HepG2 (cell line): ENCODE data around the gene PDCD11. TPM values are rescaled to one million over a fixed set of nuclear protein-coding genes. Genes with fewer than 3 reads are reported as not detected.

Experiments used
- ATAC-seq: fragments of 200-7000 bp; cut with Tn5 transposase; 3 replicates; pipeline ENCODE4 v1.9.1; 2020; ENCODE audit warnings: mild to moderate bottlenecking, moderate library complexity
- BruUV-seq: library from RNA; stranded (reverse); fragments of 400-500 nt; replicated peaks from 2 replicates; lab custom pipeline; 2021; lab: Mats Ljungman, UMichigan
- CTCF ChIA-PET: fragments of 300-600 bp; formaldehyde crosslinking; extraction: SDS; loops from one replicate; lab custom pipeline; 2021; ENCODE audit warnings: low total read pairs, inconsistent platforms, low intra/inter-chr PET ratio; lab: Yijun Ruan, JAX
- POLR2A ChIA-PET: fragments of 350-600 bp; sonication (Branson Sonifier 250); formaldehyde crosslinking; loops from one replicate; lab custom pipeline; 2020; ENCODE audit warnings: antibody characterized with exemption, inconsistent platforms; lab: Yijun Ruan, JAX
- DNase-seq: peaks from one replicate; pipeline ENCODE4 v3.0.0-alpha.2; 2015; ENCODE audit warnings: low spot score
- FAIRE-seq: peaks from 3 replicates; lab custom pipeline; 2011; peaks lifted over from hg19 to GRCh38; lab: Jason Lieb, UNC
- H2AFZ ChIP-seq: one replicate; pipeline ENCODE4 v1.6.1; 2011; ENCODE audit warnings: low read length, inconsistent platforms
- H3K27ac ChIP-seq: fragments of 300-600 bp; 3 replicates; pipeline ENCODE4 v1.8.0; 2011; ENCODE audit warnings: mixed run types, mild to moderate bottlenecking, mixed read lengths, low read length, inconsistent platforms; ENCODE audit not compliant: insufficient read depth; ENCODE audit errors: extremely low read length
- H3K27me3 ChIP-seq, 2 experiments: fragments of 200-600 bp in 1 of 2; 2 replicates in 1 of 2; 3 replicates in 1 of 2; pipeline versions ENCODE4 v1.6.0 to v1.8.0; 2011; ENCODE audit warnings: low read length in 2 of 2, mild to moderate bottlenecking in 2 of 2, moderate library complexity in 2 of 2, inconsistent platforms in 1 of 2; ENCODE audit not compliant: insufficient read depth in 2 of 2, control insufficient read depth in 1 of 2
- H3K36me3 ChIP-seq, 2 experiments: fragments of 200-600 bp in 1 of 2; replicated peaks in 1 of 2; 2 replicates in 1 of 2; 3 replicates in 1 of 2; pipeline versions ENCODE4 v1.5.1 to v1.8.0; 2011; ENCODE audit warnings: low read length in 2 of 2, inconsistent platforms in 1 of 2; ENCODE audit not compliant: insufficient read depth in 2 of 2, control insufficient read depth in 1 of 2
- H3K4me1 ChIP-seq: 2 replicates; pipeline ENCODE4 v1.5.1; 2012; ENCODE audit warnings: low read length, inconsistent platforms; ENCODE audit not compliant: insufficient read depth
- H3K4me2 ChIP-seq: 2 replicates; pipeline ENCODE4 v1.6.0; 2011; ENCODE audit warnings: low read depth, low read length, inconsistent platforms
- H3K4me3 ChIP-seq, 3 experiments: fragments of 200-600 bp in 1 of 3; sonication (generic), shearing (Covaris generic) in 1 of 3; replicated peaks in 1 of 3; 2 replicates each; pipeline ENCODE4 v1.5.1; 2011 to 2016; ENCODE audit warnings: low read length in 3 of 3, inconsistent platforms in 2 of 3, low read depth in 2 of 3, mild to moderate bottlenecking in 2 of 3, control low read depth in 1 of 3, mixed read lengths in 1 of 3; ENCODE audit not compliant: insufficient read depth in 1 of 3
- H3K79me2 ChIP-seq: one replicate; pipeline ENCODE4 v1.6.1; 2011; ENCODE audit warnings: low read length, inconsistent platforms; ENCODE audit not compliant: insufficient read depth
- H3K9ac ChIP-seq: 2 replicates; pipeline ENCODE4 v1.6.0; 2011; ENCODE audit warnings: mild to moderate bottlenecking, low read depth, low read length, inconsistent platforms; ENCODE audit not compliant: insufficient read depth
- H3K9me3 ChIP-seq: 2 replicates; pipeline ENCODE4 v1.5.1; 2012; ENCODE audit warnings: mild to moderate bottlenecking, low read length
- H4K20me1 ChIP-seq: 2 replicates; pipeline ENCODE4 v1.6.0; 2011; ENCODE audit warnings: inconsistent platforms, mild to moderate bottlenecking, low read length, moderate library complexity; ENCODE audit not compliant: insufficient read depth
- AGO2 ChIP-seq: fragments of 200-400 bp; formaldehyde crosslinking; optimal IDR thresholded peaks from 2 replicates; pipeline ENCODE3; 2017; ENCODE audit warnings: mild to moderate bottlenecking, low read depth, low read length, moderate library complexity
- EHMT2 ChIP-seq: fragments of 200-600 bp; sonication (generic); IDR thresholded peaks from 2 replicates; pipeline ENCODE4 v1.7.0; 2017; ENCODE audit warnings: antibody characterized with exemption, low read depth, low read length, borderline replicate concordance
- FOXM1 ChIP-seq: sonication (generic); formaldehyde crosslinking; IDR thresholded peaks from 2 replicates; pipeline ENCODE4 v1.5.0; 2020; ENCODE audit warnings: missing genetic modification reagents
- KDM1A ChIP-seq: IDR thresholded peaks from 2 replicates; pipeline ENCODE4 v1.6.1; 2016; ENCODE audit warnings: missing compliant biosample characterization
- MAFG ChIP-seq: sonication (generic); formaldehyde crosslinking; IDR thresholded peaks from 2 replicates; pipeline ENCODE4 v1.5.1; 2020; ENCODE audit warnings: mild to moderate bottlenecking, missing genetic modification reagents
- SIN3B ChIP-seq: fragments of 150-350 bp; IDR thresholded peaks from 2 replicates; pipeline ENCODE4 v1.6.1; 2014; ENCODE audit warnings: low read length
- ZNF607 ChIP-seq: sonication (generic); formaldehyde crosslinking; IDR thresholded peaks from 2 replicates; pipeline ENCODE4 v1.5.1; 2020; ENCODE audit warnings: missing genetic modification reagents, mild to moderate bottlenecking, borderline replicate concordance
- ZNF704 ChIP-seq: sonication (generic); formaldehyde crosslinking; IDR thresholded peaks from 2 replicates; pipeline ENCODE4 v1.8.1; 2023; ENCODE audit warnings: mild to moderate bottlenecking, inconsistent platforms, moderate library complexity, missing genetic modification reagents, borderline replicate concordance
- WGBS: methylation state at CpG from one replicate; pipeline ENCODE4 v1.1.6; 2017; ENCODE audit warnings: low lambda C conversion rate; 5-methylcytosine and 5-hydroxymethylcytosine counted together
- in situ Hi-C: cut with HindIII; loops from 2 replicates; pipeline ENCODE4 v1.10.0; 2017; ENCODE audit warnings: low pct_unique_long_range_greater_than_20kb; ENCODE audit not compliant: extremely low pct_ligation_motif_present
- intact Hi-C: fragments of 100-400 bp; cut with micrococcal nuclease; formaldehyde crosslinking; loops from one replicate; pipeline ENCODE4 v1.10.0; 2022; ENCODE audit not compliant: unreplicated experiment
- polyA plus RNA-seq, 8 experiments: library from polyadenylated mRNA; depleted of rRNA in 3 of 8; stranded (reverse) in 7 of 8; unstranded in 1 of 8; fragments of >200 nt; fragmentation: Illumina TruSeq in 4 of 8; extraction: Trizol in 4 of 8; gene quantifications; 2 replicates each; pipeline versions ENCODE4 v1.2.1 to v1.2.3, GENCODE V29; 2011 to 2016; ENCODE audit warnings: low read depth in 4 of 8, missing spikeins in 1 of 8, mixed read lengths in 1 of 8; ENCODE audit not compliant: insufficient read depth in 1 of 8
- total RNA-seq, 5 experiments: library from RNA; depleted of rRNA; stranded (reverse); fragments of >200 nt; fragmentation: Illumina TruSeq; extraction: Trizol; gene quantifications; 2 replicates each; pipeline ENCODE4 v1.2.3, GENCODE V29; 2016; ENCODE audit warnings: low read depth in 1 of 5

The PDCD11 gene
- total and polyA plus RNA-seq, 2 of the 13 experiments (the other 11 are each of a cell fraction or from before 2014, with no cell fraction given) = 12.8 to 52.8 TPM

- H2AFZ ChIP-seq = no peak overlapping the region
- H3K9me3 ChIP-seq = no peaks in the 10 kb centered on the region
- no peaks in the 10 kb centered on the region for H4K20me1 ChIP-seq
- no peak for FAIRE-seq
- H3K27me3 ChIP-seq = peaks cover 2 to 23% of the 10 kb centered on the region in 2 experiments; a peak in 4 of 5 replicates
- no peak overlapping the region for H3K9ac ChIP-seq
- ChIA-PET POLR2A (no interaction called here), CTCF (no interaction called here)
- DNase-seq = no peak
- no peak overlapping the region for H3K4me3 ChIP-seq
- TF ChIP-seq SIN3B = no peak
- no peak for TF ChIP-seq KDM1A (CRISPR knock-in tag)
- no peak for TF ChIP-seq MAFG
- TF ChIP-seq ZNF607 = no peak
- TF ChIP-seq EHMT2 = no peak
- TF ChIP-seq FOXM1 (CRISPR knock-in tag) = no peak
- peak; percentile 71 for TF ChIP-seq AGO2
- in situ Hi-C loops = no loop called here
- no TSS peak for BruUV-seq
- H3K79me2 ChIP-seq = no peaks in the 10 kb centered on the region
- H3K4me2 ChIP-seq = no peak overlapping the region
- ATAC-seq = no peak
- intact Hi-C loops = no loop called here
- no peak overlapping the region for H3K27ac ChIP-seq
- WGBS = 91% methylated on average over 34 of the region's 34 CpGs
- peaks cover 16% of the 10 kb centered on the region for H3K4me1 ChIP-seq
- H3K36me3 ChIP-seq = peaks cover 4 to 16% of the 10 kb centered on the region in 2 experiments; a peak in 4 of 5 replicates
These were observed 53.0 kb downstream of the PDCD11 start for GRCh38 chr10:103449208-103450144.

- Histone ChIP-seq H3K36me3 (peaks cover 3 to 8% of the 10 kb centered on the region in 2 experiments; a peak in 3 of 5 replicates), H2AFZ (no peak overlapping the region), H3K9ac (no peak overlapping the region), H3K4me1 (peaks cover 18% of the 10 kb centered on the region), H3K27me3 (peaks cover 2 to 26% of the 10 kb centered on the region in 2 experiments; a peak in 4 of 5 replicates), H3K27ac (no peak overlapping the region), H3K79me2 (no peaks in the 10 kb centered on the region), H3K4me2 (no peak overlapping the region), H4K20me1 (no peaks in the 10 kb centered on the region), H3K9me3 (no peaks in the 10 kb centered on the region), H3K4me3 (no peak overlapping the region)
- FAIRE-seq (no peak), ATAC-seq (no peak), DNase-seq (no peak)
- ChIA-PET POLR2A (no interaction called here), CTCF (no interaction called here)
- 72% methylated on average over 11 of the region's 12 CpGs for WGBS
- intact Hi-C loops (no loop called here), in situ Hi-C loops (no loop called here)
- no TSS peak for BruUV-seq
- TF ChIP-seq ZNF704 (CRISPR knock-in tag) = no peak
These were observed 53.8 kb downstream of the PDCD11 start for GRCh38 chr10:103450201-103450695.
